Adipose tissue (tissue), 3 donors: ENCODE results near the gene SOX11. TPM values are rescaled to one million over a fixed set of nuclear protein-coding genes. Genes with fewer than 3 reads are reported as not detected.

Experiments used
- H3K27ac ChIP-seq: one replicate; pipeline ENCODE4 v1.5.1; 2013; ENCODE audit warnings: low read depth, low read length
- WGBS, 3 donors: extraction: QIAGEN DNeasy Blood & Tissue Kit; methylation state at CpG; one replicate each; pipeline ENCODE4 v1.1.7; 2013; 5-methylcytosine and 5-hydroxymethylcytosine counted together
- polyA plus RNA-seq, 3 donors: library from polyadenylated mRNA; stranded (reverse); fragments of 200-250 nt; gene quantifications; one replicate each; pipeline ENCODE4 v1.2.3, GENCODE V29; 2013
- donor health status: healthy with polysubstance abuse.
- donor health status: Bipolar disorder and iron deficiency.
- donor health status: healthy.

The SOX11 gene
- polyA plus RNA-seq, 3 donors: not detected

GRCh38 chr2:5710615-5711014, 18.4 kb downstream of the SOX11 start:
- no peak overlapping the region for H3K27ac ChIP-seq
- 67 to 73% (median 73%) methylated on average over 6 of the region's 6 CpGs for WGBS, 3 donors

- 55 to 69% (median 62%) methylated on average over 2 of the region's 2 CpGs for WGBS, 3 donors
- H3K27ac ChIP-seq: no peak overlapping the region
Measured at GRCh38 chr2:5713101-5713500, 20.9 kb downstream of the SOX11 start.

DNA sequence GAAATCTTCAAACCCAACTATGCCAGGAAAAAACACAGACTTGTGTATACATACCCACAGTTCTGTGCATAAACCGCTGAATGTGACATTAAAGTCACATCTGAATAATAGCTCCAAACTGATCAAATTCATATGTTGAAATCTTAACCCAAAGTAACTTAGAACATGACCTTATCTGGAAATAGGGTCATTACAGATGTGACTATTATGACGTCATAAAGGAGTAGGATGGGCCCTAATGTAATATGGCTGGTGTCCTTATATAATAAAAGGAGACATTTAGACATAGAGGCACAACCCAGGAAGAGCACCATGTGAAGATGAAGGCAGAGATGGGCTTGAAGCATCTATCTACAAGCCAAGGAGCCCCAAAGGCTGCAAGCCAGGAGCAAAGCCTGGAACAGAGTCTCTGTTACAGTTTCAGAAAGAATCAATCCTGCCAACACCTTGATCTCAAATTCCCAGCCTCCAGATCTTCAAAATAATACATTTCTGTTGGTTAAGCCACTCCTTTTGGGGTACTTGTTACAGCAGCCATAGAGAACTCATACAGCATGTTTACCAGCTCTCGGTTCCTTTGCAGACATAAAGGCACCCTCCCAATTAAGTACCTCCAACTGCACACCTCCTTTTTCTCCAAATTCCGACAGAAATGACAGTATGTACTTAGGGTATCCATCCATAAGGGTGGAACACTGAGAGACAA, 27.6 kb downstream of the SOX11 start:
- 76 to 87% (median 78%) methylated on average over 4 of the region's 4 CpGs for WGBS, 3 donors
- no peak overlapping the region for H3K27ac ChIP-seq

- 43 to 73% (median 68%) methylated on average over 7 of the region's 7 CpGs for WGBS, 3 donors
- H3K27ac ChIP-seq: no peak overlapping the region
Measured at GRCh38 chr2:5720426-5720825, 28.2 kb downstream of the SOX11 start.

DNA sequence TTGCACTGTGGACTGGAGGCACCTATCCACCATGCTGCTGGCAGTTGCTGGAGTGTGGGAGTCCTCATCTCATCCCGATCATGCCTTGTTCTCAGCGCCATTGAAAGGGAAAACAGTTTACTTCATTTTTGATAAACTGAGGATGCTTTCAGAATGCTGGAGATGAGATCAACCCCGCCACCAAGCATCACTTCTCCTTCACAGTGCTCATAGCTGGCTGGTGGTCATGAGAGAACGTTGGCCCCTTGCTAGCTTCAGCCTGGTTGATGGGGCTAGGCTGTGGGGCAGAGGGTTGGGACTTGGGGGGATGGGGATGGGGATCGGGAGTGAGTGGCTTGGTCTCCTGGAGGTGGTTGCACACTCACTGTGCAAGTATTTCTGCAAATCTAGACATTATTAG, 30.1 kb downstream of the SOX11 start:
- WGBS, 3 donors: 83 to 90% (median 90%) methylated on average over 5 of the region's 5 CpGs
- no peak overlapping the region for H3K27ac ChIP-seq

DNA sequence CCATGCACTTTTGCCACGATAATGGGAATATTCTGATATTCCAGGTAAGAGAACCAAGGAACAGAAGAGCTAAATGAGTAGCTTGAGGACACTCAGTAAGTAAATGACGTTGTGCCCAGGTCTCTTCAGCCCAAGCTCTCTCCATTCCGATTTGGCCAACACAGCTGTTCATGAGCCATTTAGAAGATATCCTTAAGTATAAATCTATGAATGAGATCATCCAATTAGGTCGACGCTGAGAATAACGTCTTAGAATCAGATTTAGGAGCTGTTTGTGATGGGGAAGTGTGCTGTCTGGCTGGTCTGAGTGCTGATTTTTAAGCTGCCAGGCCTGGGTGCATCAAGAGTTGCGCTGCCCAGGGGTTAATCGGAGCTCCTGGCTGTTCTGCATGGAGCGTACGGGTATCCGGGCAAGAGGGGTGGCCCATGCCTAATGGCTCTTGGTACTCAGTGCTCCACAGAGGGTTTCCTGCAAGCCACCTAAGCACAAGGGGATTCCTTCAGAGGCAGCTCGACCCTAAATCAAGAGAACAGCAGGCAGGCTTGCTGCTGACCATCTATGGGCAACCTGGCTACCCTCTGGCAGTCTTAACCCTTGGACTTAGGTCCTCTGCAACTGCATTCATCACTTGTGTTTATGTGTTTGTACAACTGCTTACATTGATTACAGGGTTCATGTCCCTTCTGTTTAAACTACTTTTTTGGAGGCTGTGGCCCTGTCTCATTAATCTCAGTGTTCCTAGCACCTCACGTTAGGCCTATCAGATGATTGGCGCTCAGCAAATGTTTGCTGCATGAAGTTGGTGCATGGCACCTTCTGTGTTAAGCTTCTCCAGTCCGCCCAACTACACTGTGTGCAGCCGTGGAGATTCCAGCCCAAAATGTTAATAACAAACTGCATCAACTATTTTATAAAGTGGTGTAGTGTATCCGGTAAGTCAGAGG, 31.9 kb downstream of the SOX11 start:
- WGBS, 3 donors: 75 to 88% (median 83%) methylated on average over 17 of the region's 17 CpGs
- no peak overlapping the region for H3K27ac ChIP-seq

DNA sequence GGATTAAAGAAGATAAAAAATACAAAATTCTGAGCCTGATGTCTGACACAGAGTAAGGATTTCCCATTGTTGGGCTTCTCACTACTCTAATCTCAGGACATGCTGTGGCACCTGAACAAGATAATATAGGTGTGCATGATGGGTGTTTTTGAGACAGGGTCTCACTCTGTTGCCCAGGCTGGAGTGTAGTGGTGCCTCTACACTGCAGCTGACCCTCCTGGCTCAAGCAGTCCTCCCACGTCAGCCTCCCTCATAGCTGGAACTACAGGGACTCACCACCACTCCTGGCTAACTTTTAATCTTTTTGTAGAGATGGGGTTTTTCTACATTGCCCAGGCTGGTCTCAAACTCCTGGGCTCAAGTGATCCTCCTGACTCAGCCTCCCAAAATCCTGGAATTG, 32.9 kb downstream of the SOX11 start:
- no peak overlapping the region for H3K27ac ChIP-seq
- WGBS, 3 donors: 87 to 100% (median 93%) methylated on average over 1 of the region's 1 CpG

DNA sequence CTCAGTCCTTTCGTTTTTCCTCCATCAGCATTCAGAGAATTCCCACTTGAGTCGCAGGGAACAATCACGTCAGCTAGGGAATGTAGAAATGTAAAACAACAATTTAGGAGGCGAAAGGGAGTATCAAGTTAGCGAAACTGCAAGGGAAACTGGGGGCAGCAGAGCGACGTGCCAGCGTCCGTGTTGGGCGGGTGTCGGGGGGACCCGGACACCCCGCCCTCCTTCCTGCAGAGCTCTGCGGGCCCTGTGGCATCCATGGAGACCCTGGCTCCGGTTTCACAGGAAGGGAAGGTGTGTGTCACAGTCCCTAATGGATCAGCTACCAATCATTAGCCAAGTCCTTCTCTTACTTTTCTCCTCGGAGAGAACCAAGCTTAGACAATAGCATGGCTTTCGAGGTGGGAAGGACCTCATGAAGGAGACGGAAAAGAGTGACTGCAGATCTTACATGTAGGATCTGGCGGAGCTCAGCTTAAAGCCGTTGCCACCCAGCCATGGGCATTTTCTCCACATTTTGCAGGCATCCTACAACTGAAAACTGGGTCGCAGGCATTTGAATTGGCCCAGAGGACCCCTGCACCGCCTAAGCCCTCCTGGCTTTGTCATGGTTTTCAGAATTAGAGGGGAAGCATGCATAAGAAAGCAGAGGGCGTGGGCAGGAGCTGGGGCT, 33.7 kb downstream of the SOX11 start:
- WGBS, 3 donors: 10 to 16% (median 12%) methylated on average over 23 of the region's 23 CpGs
- H3K27ac ChIP-seq: no peak overlapping the region

DNA sequence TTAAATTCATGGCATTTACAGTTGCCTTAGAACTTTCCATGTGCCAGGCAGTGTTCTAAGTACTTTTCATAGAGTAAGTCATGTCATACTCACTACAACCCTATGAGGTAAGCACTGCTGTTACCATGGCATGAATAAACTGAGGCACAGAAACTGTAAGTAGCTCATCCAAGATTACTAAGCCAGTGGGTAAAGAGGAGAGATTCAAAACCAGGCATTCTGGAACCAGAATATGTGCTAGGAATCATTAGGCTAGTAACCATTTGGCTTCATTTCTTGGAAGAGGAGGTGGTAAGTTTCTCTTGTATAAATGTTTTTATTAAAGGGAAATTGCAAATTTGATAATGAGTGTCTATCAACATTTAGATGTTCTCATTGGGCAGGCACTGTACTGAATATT, 35.1 kb downstream of the SOX11 start:
- no peak overlapping the region for H3K27ac ChIP-seq

DNA sequence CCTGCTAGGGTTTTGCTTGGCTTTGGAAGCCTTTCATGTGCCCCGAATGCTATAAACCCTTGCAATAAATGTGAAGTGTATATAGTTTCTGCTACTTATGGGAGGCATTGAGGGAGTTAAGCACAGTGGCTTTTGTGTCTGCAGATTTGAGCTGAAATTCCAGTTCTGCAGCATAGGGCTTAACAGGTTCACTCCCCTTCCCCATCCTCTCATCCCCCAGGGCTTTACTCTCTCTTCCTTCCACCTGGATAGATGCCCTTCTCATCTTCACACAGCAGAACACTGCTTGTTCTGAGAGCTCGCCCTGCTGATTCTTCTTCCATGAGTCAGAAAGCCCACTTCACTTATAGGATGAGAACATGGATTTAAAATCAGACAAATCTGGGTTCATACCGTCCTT, 37.2 kb downstream of the SOX11 start:
- no peak overlapping the region for H3K27ac ChIP-seq
- WGBS, 3 donors: 80 to 87% (median 86%) methylated on average over 3 of the region's 3 CpGs

GRCh38 chr2:5730386-5730785, 38.2 kb downstream of the SOX11 start:
- H3K27ac ChIP-seq: no peak overlapping the region
- 66 to 85% (median 82%) methylated on average over 2 of the region's 2 CpGs for WGBS, 3 donors

DNA sequence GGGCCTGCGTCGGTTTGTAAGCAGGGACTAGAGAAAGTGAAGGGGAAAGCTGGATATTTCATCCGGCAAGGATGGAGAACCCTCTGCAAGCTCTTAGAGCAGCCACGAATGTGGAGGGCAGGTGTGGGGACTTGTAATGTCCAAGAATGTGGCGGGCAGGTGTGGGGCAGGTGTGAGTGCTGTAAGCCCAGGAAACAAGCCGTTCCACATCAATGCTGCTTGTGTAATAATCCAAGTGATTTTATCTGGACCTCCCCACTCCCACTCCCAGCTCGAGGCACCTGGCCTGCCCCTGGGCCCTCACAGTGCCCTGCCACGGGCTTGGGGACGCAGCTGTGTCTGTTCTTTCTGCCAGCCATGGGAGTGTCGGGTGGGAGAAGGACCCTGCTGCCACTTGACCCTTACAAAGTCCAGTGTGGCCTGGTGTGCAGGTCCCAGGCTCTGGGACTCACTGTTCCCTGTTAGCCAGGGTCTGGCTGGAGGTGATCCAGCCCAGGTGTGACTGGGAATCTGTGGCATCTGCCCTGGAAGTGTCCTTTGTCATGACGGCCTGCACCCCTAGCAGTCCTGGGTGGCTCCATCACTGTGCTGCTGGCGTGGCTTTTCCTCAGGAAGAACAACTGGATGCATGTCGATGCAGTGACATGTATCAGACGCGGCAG, 42.8 kb downstream of the SOX11 start:
- no peak overlapping the region for H3K27ac ChIP-seq
- WGBS, 3 donors: 73 to 85% (median 81%) methylated on average over 15 of the region's 15 CpGs

GRCh38 chr2:5735521-5735861, 43.3 kb downstream of the SOX11 start:
- no peak overlapping the region for H3K27ac ChIP-seq
- WGBS, 3 donors: 72 to 92% (median 85%) methylated on average over 6 of the region's 6 CpGs

DNA sequence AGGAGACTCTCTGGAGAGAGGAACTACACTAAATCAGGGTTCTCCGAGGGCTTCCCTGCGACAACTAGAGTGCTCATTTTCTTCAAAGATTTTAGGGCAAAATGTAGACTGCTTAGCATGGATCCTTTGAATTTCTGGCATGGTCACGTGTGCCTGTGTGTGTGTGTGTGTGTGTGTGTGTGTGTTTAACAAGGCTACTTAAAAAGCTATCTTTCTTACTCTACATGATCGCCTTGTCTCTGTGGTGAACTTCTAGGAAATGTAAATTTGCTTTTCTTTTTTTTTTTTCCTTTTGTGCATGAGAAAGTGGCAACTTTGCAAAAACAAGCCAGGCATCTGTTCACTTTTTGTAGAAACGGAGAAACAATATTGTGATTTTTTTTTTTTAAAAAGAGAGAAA, 43.9 kb downstream of the SOX11 start:
- WGBS, 3 donors: 32 to 78% (median 75%) methylated on average over 5 of the region's 5 CpGs
- no peak overlapping the region for H3K27ac ChIP-seq

DNA sequence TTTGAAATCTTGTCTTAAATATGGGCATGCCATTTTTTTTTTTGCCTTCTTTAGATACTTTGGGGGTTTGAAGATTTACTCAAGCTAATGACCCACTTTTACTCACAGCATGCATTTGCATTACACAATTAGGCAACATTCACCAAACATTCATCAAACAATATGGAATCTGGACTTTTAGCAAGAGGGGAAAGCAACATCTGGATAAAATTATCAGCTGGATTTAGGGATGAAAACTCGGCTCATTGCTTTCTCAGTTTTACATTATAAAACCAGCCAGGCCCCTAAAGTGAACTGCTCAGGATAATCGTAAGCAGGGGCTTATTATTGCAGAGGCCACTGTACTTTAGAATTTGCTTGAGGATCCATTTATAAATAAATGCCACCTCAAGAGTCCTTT, 44.7 kb downstream of the SOX11 start:
- no peak overlapping the region for H3K27ac ChIP-seq
- WGBS, 3 donors: 78 to 82% (median 80%) methylated on average over 2 of the region's 2 CpGs

GRCh38 chr2:5740053-5740452, 47.9 kb downstream of the SOX11 start:
- 48 to 51% (median 48%) methylated on average over 5 of the region's 5 CpGs for WGBS, 3 donors
- H3K27ac ChIP-seq: no peak overlapping the region

GRCh38 chr2:5740817-5741216, 48.6 kb downstream of the SOX11 start:
- no peak overlapping the region for H3K27ac ChIP-seq
- 65 to 86% (median 74%) methylated on average over 6 of the region's 6 CpGs for WGBS, 3 donors

- H3K27ac ChIP-seq: no peak overlapping the region
- 77 to 81% (median 77%) methylated on average over 5 of the region's 5 CpGs for WGBS, 3 donors
Measured at GRCh38 chr2:5741242-5741641, 49.1 kb downstream of the SOX11 start.

DNA sequence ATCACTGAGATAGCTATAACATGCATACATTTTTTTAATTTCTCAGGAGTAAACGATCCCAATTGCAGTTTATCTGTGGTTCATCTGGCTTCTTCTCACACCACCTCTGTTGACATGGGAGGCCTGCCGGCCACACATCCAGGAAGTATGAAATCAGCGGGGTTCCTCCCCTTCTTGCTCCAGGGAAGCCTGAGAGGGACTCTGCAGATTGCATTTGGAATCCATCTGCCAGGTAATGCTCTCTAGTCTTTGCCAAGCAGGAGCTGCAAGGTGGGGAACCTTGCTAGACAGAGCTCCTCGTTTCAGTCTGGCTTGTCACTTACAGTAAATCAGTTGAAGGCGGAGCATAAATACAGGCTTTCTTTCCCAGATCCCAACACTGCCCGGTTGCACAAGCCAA, 49.9 kb downstream of the SOX11 start:
- 36 to 56% (median 49%) methylated on average over 6 of the region's 6 CpGs for WGBS, 3 donors
- H3K27ac ChIP-seq: no peak overlapping the region
